Lower leg skin (tissue), 4 donors: Measurements from ENCODE around the gene SWI5. TPM values are rescaled to one million over a fixed set of nuclear protein-coding genes. Genes with fewer than 3 reads are reported as not detected.

Experiments used
- DNase-seq, 2 donors: peaks; one replicate each; pipeline ENCODE4 v3.0.0-alpha.2; 2019; ENCODE audit warnings: low spot score in 2 of 2
- H3K4me3 ChIP-seq: fragments of 200-600 bp; sonication (generic); 2 replicates; pipeline ENCODE4 v1.5.1; 2017; ENCODE audit warnings: mild to moderate bottlenecking, low read depth; ENCODE audit not compliant: poor library complexity, severe bottlenecking
- CTCF ChIP-seq, 3 donors: fragments of 450-650 bp; IDR thresholded peaks; one replicate each; pipeline ENCODE4 v1.5.1; 2016; ENCODE audit warnings: antibody characterized with exemption in 3 of 3, mild to moderate bottlenecking in 3 of 3, moderate library complexity in 2 of 3
- POLR2A ChIP-seq, 2 donors: fragments of 450-650 bp; IDR thresholded peaks; one replicate each; pipeline ENCODE4 v1.6.1; 2016 to 2017; ENCODE audit warnings: antibody characterized with exemption in 2 of 2, mild to moderate bottlenecking in 1 of 2, moderate library complexity in 1 of 2
- WGBS, 2 donors: methylation state at CpG; one replicate each; pipeline ENCODE4 v1.1.5; 2018; 5-methylcytosine and 5-hydroxymethylcytosine counted together
- intact Hi-C: fragments of 100-400 bp; cut with DNase I; formaldehyde crosslinking; loops from one replicate; pipeline ENCODE4 v1.15.0; 2023; ENCODE audit warnings: low total_unique reads
- total RNA-seq, 4 donors: library from RNA; depleted of rRNA; stranded (reverse); fragments of >200 nt; gene quantifications; one replicate each; pipeline ENCODE4 v1.1.0, GENCODE V29; 2016

SWI5 gene
- total RNA-seq, 4 donors from 2014 or later, result 12.3 to 31.1 (median 24.8) TPM

GRCh38 chr9:128304136-128304970 lies 28.3 kb downstream of the SWI5 start:
- intact Hi-C loops, result no loop called here
- DNase-seq, result no peak
- H3K4me3 ChIP-seq, result no peak overlapping the region
- WGBS, 2 donors, result 62 to 67% methylated on average over 9 of the region's 9 CpGs
- no peak for TF ChIP-seq CTCF (IDR thresholded peaks at IDR 0.05)
- TF ChIP-seq POLR2A (IDR thresholded peaks at IDR 0.05), result no peak

GRCh38 chr9:128304971-128305288 lies 28.9 kb downstream of the SWI5 start:
- WGBS, 2 donors, result 50 to 54% methylated on average over 5 of the region's 5 CpGs
- no peak for DNase-seq
- intact Hi-C loops, result no loop called here
- no peak for TF ChIP-seq POLR2A (IDR thresholded peaks at IDR 0.05)
- TF ChIP-seq CTCF (IDR thresholded peaks at IDR 0.05), result no peak
- no peak overlapping the region for H3K4me3 ChIP-seq

GRCh38 chr9:128309551-128309950 lies 33.5 kb downstream of the SWI5 start:
- intact Hi-C loops, result no loop called here
- TF ChIP-seq CTCF (IDR thresholded peaks at IDR 0.05), result no peak
- no peak for TF ChIP-seq POLR2A (IDR thresholded peaks at IDR 0.05)
- no peak overlapping the region for H3K4me3 ChIP-seq
- WGBS, 2 donors, result 95 to 96% methylated on average over 15 to 16 of the region's 16 CpGs
- no peak for DNase-seq

- WGBS, 2 donors, result 82 to 85% methylated on average over 5 to 10 of the region's 10 CpGs
- TF ChIP-seq POLR2A (IDR thresholded peaks at IDR 0.05) (no peak), CTCF (IDR thresholded peaks at IDR 0.05) (no peak)
- intact Hi-C loops, result no loop called here
Measured at GRCh38 chr9:128310461-128310860, 34.4 kb downstream of the SWI5 start.

GRCh38 chr9:128314697-128315096 lies 38.6 kb downstream of the SWI5 start:
- no peak for TF ChIP-seq CTCF (IDR thresholded peaks at IDR 0.05)
- intact Hi-C loops, result no loop called here
- whole genome bisulfite sequencing, 2 donors, result 94 to 97% methylated on average over 4 of the region's 4 CpGs
- DNase-seq, result no peak
- no peak overlapping the region for H3K4me3 ChIP-seq

More at GRCh38 chr9:128310461-128310860, 34.4 kb downstream of the SWI5 start:
- H3K4me3 ChIP-seq, result no peak overlapping the region
- DNase-seq, result no peak

- 66 to 79% methylated on average over 9 of the region's 9 CpGs for WGBS, 2 donors
- no peak for TF ChIP-seq CTCF (IDR thresholded peaks at IDR 0.05)
- DNase-seq, result no peak
- no peak overlapping the region for H3K4me3 ChIP-seq
- intact Hi-C loops, result no loop called here
Measured at GRCh38 chr9:128316421-128316820, 40.3 kb downstream of the SWI5 start.
